GM21737 (cell line): ENCODE results near the gene KRTAP5-1.

ENCODE experiments used
- ATAC-seq: cut with Tn5 transposase; IDR thresholded peaks from one replicate; pipeline ENCODE4 v1.9.1; 2021; ENCODE audit warnings: mild to moderate bottlenecking, moderate library complexity; ENCODE audit not compliant: unreplicated experiment

The KRTAP5-1 gene

DNA sequence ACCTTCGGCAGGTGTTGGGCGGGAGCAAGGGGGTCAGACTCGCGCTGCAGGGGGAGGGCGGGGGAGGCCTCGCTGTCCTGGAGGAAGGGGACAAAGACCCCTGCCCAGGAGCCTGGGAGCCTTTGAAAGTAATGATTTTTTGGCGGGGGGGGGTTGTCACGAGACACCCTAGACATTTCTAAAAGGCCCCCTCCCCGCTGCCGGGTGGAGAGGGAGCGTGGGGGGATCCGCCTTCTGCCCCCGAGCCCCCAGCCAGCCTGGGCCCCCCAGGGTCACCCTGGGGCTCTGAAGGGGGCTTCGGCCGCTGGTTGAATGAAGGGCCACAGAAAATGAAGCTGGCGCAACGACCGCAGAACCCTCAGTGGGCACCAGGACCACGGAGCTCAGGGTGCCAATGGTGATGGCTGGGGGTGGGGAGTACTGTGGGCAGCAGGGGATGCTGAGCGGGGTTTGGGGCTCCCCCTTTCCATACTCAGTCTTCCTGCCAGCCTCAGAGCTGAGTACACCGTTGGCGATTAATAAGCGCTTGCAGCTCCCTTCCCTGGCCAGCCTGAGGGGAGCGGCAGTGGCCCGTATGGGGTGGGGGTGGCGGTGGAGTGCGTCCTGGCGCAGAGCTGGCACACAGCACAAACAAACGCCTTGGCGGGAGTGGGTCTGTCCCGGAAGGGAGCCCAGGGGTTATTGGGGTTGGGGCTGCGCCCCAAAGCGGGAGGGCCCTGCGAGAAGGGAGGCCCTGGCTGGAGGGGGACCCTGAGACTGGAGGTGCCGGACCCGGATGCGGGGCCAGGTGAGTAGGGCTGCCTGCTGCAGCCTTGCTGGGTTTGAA is 11.8 kb downstream of the KRTAP5-1 start:
- ATAC-seq: no peak

DNA sequence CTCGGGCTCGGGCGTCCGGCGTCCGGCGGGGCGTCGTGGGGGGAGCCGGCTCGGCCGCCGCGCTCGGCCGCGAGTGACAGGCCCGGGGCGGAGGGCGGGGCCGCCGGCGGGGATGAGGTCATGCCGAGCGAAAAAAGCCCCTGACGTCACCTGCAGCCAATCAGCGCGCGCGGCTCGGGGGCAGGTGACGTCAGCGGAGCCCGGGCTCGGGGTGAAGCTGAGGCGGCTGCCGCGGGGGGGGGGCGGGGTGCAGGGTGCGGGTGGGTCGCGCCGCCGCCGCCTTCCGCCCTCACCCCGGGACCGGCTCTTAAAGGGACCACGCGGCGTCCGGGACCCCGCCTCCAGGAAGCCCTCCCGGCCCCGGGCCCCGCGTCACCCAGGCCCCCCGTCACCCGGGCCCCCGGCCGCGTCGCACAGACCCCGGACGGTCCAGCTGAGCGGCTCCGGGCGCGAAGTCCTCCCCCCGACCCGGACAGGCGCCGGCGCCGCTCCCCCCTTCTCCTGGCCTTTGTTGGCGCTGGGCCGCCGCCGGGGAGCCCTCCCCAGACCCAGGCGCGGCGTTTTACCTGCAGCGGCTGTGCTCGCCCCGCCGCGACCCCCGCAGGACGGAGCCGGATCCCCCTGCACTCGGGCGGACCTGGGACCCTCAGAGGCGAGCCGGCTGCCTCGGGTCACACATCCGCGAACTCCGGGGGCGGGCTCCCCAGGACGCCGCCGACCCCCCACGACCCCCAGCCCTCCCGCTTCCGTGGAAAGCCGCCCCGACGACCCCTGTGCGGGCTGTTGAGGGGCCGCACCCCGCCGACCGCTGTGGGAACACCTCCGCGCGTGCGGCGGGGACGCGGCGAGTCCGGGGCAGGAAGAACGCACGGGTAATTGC is 12.6 kb downstream of the KRTAP5-1 start, which contains the start of gene DUSP8:
Gene DUSP8 (minus strand): TSS at position 75 of the 880 bp plus-strand sequence. CDS start 6,445 bp downstream, outside the sequence.
- peak; percentile 52 for ATAC-seq

DNA sequence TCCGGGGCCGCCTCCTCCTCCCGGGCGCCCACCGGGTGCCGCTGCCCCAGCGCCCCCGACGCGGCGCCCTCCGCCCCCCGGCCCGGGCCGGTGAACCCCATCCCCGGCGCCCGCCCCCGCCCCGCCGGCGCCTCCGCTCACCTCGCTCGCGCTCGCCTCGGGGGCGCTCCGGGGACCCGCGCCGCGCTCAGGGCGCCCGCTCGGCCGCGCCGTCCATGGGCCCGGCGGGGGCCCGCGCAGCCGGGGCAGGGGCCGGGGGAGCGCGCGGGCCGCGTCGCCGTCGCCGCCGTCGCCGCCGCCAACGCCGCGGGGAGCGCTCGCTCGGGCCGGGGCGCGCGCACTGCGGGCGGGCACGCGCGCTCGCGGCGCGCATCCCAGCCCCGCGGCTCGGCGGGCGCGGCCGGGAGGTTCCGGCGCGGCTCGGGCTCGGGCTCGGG is 13.3 kb downstream of the KRTAP5-1 start:
- ATAC-seq: no peak

DNA sequence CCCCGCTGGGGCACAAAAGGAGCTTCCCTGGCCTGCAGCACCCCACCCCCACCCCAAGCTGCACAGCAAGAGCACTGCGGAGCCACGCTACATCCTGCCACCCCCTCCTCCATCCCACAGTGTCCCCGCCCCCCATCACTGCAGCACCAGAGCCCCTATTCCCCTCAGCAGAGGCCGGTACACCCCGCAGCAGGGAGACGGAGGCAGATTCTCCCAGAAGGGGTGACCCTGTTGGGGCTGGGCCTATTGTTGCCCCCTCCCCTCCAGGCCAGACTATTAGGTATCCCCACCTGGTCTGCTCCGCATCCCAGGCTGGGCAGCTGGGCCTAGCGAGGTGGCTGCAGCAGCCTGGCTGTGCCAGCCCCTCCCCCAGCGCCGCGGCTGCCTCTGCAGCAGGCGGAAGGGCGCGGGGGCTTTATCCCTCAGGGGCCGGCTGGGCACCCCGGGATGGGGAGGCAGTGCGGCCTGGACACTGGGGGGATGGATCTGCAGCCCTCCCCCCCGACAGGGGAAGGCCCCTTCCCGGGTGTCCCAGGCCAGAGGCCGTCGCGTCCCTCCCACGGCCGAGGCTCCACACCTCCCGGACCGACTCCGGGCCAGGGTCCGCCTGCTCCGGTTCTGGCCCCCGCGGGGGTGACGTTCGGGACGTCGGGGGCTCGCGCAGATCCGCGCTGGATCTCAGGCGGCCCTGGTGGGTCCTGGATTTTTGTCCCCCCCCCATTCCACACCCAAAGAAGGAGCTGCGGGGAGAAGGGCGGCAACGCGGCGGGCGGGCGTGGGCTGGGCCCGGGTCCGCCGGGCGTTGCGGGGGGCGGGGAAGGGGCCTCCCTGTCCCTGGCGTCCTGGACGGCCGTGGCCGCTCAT is 14.0 kb downstream of the KRTAP5-1 start:
- ATAC-seq: no peak

DNA sequence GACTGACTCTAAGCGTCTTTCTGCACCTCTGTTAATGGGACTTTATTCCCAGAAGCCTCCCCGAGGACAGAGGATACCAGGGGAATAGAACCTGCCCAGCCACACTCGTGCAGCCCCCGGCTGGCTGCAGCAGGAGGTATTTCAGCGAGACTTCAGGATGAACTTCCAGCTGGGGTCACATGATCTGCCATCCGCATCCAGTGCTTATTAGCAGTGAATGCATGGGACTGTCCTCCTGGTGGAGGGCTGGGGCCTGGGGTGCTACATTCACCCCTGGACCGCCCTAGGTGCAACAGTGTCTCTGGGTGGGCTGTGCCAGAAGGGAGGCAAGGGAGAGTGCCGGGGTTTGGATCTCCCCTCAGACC is 14.6 kb downstream of the KRTAP5-1 start:
- no peak for ATAC-seq

DNA sequence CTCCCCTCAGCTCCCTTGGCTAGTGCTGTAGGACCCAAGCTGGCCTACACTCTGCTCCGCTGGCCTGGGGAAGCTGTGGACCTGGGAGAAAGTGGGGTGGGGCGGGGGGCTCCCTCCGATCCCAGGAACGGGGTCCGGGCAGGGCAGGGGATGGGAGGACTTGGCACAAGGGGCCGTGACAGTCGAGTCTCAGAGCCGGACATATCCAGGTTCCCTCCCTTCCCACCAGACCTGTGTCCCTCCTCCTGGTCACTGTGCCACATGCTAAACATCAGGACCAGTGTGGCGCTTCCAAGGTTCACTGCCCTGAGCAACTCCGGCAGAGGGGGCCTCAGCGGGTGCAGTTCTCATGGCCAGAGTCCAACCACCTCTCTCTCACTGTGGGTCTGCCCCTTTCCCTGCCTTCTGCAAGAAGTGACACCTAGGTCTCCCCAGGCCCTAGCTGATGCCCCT is 15.1 kb downstream of the KRTAP5-1 start:
- ATAC-seq: no peak

DNA sequence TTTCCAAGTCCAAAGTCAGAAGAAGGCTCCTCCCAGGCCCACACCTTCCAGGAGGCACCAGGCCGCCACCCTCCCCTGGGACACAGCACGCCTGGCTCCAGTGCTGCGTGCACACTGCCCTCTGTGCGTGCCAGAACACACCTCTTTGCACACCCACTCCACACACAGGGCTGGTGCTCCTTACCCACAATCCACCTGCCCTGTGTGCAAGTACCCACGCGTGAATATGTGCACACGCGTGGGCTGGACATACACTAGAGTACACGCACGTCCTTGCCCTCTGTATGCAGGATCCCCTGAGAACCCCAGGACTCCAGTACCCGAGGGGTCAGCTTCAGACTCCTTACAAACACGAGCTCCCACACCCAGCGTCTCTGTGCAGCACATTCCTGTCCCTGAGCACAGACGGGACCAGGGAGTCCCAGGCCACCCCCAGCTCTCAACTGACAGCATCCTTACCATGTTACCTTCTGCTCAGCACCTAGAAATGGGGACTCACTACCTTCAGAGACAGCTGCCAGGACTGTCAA is 15.8 kb downstream of the KRTAP5-1 start:
- no peak for ATAC-seq

DNA sequence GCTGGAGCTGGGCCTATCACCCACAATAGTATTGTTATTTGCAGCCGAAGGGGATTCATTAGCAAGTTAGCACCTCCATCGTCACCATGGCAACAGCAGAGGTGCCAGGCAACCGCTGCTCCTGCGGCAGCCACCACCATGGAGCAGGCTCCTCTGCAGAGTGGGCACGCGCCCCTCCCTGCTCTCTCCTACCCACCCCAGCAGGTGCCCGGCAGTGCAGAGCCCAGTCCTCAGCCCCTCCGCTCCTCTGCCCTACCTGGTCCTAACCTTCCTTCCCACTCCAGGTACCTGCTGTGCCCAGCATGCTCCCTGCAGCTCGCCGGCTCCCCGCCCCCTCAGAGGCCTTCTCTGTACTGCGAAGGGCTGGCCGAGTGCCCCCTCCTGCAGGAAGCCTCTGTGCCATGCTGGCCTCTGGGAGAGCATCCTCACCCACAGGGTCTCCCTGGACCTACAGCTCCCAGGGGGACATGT is 16.6 kb downstream of the KRTAP5-1 start:
- ATAC-seq: no peak

DNA sequence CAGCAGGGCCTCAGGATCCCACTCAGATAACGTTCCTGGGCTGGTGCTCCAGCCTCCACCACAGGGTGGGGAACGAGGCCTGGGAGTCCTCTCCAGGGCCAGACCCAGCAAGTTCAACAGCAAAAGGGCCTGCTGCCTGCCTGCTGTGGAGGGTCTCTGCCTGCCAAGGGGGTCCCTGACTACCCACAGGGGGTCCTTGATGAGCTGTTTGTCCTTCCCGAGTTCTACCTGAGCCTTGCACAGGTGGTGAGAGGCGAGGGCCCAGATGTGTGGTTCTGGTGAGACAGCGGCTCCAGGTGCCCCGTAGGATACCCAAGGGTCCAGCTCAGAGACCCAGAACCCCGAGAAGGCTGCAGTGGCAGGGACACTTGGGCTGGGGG is 17.4 kb downstream of the KRTAP5-1 start:
- ATAC-seq: no peak

DNA sequence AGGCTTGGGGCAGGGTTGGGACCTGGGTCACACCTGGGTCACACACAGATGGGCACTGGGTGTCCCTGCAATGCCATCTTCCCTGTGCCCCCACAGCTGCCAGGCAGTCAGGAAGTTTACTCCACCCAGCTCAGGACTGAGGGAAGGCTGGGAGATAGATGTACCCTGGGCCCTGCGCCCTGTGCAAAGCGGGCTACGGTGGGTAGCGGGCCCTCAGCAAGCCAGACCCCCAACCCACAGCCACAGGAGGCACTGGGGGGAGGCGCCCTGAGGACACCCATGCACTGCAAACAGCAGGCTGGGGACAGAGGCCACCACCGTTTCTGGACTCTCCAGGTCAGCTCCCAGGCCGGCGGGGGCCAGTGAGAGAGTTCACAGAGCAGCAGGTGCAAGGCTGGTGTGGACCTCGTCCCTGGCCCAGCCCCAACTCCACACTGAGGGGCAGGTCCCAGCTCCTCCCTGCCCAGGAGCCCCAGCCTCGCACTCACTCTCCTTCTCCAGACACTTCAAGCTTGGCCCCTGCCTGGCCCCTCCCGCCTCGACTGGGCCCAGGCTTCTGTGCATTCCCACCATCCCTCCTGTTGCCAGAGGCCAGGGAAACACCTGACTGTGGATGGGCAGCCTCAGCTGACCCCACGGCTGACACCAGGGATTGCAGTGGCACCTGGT is 17.9 kb downstream of the KRTAP5-1 start:
- no peak for ATAC-seq

DNA sequence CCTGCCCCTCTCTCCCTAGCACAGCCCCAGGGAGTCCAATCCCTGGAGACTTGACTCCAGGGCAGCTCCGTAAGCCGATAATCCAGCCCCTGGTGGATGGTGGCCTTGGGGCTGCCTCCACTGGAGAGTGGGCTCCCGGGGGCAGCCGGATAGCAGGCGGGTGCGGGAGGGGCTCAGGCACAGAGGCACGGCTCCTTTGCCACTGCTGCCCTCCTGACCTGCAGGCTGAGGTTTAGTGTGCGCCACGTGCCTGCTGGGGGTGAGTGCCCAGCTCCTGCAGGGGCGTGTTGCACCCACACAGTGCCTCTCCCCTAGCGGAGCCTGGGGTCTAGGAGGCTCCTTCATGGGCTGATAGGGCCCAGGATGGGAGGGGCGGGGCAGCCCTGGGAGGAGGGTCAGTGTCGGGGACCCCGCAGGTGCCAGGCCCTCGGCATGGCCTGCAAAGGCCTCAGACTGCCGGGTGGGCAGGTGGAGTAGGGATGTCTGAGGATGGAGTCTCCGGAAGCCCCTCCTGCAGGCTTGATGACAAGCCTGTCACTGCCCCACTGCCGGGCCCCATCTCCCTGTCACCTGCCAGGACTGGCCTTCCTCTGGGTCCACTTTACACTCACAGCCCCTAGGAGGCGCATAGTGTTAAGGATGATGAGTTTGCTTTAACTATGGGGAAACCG is 18.6 kb downstream of the KRTAP5-1 start:
- no peak for ATAC-seq

DNA sequence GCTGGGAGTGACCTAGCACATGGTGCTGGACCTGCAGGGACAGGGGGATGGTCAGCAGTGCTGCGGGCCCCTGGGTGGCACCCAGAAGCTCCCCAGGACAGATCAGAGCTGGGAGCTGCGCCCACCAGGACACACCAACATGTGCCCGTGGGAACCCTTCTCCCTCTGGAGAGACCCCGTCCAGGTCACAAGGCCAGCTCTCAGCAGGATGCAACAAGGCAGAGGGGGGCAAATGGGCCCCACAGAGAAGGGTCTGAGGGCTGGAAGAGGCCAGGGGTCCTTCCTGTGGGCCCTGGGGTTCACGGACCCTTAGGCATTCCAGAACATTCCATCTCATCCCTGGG is 19.2 kb downstream of the KRTAP5-1 start:
- ATAC-seq: no peak

DNA sequence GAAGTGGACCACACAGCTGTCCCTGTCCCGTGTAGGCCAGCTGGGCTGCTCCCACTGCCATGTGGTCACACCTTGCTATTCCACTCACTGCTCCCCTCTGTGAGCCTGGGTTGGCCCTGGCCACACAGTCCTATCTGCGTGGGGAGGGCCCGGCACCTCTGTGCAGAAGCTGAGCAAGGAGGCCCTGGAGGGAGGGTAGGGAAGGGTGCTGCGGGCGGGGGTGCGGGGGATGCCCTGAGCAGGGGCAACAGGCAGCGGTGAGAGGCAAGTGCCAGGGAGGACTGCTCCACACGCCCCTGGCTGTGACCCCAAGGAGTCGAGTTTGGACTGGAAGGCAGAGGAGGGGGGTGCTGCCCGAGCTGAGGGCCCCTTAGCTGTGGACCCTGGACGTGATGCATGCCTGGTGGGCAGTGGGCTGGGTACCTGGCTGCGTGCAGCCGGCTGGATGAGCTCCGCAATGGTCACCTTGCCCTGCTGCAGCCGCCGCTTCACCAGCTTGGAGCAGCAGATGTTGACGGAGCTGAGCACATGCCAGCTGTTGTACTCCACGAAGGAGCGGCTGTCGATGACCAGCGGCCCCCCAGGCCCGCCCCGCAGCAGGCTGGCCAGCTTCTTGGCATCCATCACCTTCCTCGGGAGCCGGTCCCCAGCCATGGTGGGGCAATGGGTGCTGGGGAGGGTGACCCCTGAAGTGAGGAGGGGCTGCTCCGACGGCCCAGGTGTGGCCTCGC is 19.7 kb downstream of the KRTAP5-1 start:
- no peak for ATAC-seq

DNA sequence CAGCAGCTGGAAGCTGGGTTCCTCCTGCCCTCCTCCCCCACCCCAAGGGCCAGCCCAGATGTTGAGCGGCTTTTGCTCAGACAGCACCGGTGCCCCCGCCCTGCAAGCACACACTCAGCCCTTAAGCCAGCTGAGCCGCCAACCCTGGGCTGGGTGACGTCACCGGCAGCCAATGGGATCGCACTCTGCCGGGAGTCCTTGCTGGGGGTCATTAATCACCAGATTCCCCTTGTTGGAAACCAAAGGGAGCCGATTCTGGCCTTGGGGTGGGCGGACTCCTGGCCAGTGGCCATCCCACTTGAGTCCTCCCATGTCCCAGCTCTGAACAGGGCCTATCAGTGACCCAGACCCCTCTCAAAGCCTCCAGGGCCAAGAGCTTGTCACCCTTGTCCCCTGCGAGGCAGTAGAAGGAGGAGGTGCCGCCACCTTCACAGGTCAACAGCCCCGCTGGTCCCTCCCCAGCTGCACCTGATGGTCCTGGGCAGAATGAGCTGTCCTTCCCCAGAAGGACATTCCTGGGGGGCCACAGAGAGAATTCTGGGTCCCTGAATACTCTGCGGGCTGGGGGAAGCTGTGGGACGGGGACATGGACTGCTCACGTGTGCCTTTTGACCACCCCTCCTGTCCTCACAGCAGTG is 20.4 kb downstream of the KRTAP5-1 start:
- ATAC-seq: no peak

DNA sequence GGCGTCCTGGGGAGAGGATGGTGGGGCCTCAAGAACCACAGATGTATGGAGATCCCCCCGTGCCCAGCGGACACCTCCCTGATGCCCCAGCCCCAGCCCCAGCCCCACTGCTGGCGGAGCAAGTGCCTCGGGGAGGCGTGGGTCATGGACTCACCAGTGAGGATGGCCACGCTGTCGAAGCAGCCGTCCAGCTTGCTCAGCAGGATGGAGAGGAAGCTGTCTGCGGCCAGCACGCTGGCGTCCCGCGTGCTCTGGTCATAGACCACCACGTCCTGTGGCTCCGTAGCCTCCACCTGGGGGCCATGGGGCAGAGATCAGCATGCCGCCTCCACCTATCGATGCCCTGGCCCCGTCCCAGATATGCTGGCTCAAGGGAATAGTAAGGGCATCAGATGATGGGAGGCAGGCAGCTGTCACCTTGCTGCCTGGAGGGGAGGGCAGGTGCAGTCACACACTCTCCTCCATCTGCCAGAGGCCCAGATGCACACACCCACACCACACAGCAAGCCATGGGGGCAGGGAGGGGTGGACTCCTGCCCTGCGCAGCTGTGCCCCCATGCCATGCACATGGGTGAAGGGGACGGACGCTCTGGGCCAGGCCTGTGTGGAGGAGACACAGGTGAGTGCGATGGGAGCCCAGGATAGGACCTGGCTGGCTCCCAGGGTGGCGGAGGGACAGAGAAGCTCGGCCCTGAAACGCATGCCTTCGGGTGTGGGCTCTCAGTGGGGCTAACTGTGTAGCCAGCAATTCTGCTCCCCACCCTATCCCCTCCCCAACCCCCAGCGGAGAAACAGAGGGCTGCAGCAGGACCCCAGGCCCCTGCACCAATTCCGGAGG is 21.2 kb downstream of the KRTAP5-1 start:
- ATAC-seq: no peak

DNA sequence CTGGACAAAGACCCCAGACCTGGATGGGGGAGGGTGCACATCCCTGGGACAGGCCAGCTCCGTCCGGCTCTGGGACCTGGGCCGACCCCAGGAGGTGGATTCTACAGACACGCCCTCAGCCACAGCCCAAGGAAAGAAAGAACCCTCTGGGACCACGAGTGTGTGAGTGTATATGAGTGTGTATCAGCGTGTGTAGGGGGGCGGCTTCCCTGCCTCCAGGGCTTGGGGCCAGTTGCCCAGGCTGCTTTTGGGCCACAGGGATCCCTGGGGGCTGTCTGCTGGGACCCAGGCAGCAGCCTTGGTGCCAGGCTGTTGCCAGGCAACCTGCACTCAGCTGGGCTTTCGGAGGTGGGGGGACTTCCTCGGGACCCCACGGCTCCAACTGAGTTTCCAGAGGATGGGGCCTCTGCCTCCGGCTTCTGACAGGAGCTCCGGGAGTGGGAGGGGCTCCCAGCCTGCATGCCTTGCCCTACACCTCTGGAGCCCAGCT is 21.9 kb downstream of the KRTAP5-1 start:
- no peak for ATAC-seq

DNA sequence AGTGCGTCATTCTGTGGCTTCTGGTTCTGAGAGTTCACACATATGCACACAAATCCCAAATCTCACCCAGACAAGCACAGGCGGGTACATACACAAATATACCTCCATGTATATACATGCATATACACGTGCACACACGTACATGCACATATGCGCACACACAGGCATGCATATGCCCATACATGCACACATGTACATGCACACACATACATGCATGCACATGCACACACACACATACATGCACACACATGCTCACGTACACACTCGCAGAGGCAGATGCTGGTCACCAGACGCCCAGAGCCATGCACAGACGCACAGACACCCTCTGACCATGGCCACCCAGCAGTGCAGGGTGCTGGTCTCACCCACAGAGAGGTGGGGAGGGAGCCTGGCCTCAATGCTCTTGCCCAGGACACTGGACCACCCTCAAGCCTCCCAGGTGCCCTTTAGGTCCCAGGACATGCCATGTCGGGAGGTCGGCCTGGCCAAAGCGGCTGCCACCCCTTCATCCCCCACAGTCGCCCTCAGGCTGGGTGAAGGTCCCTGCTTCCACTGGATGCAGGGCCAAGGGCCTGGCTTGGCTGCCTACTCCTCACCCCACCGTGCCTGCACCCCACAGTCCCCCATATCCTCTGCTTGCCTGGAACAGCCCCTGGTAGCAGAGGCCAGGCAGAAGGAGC is 22.5 kb downstream of the KRTAP5-1 start:
- ATAC-seq: no peak
